HCT116 (cell line): ENCODE measurements around the gene ATP2B1.

ENCODE experiments used
- EZH2phosphoT487 ChIP-seq: fragments of 200-600 bp; IDR thresholded peaks from 2 replicates; pipeline ENCODE4 v1.6.1; 2018; ENCODE audit warnings: antibody characterized with exemption, borderline replicate concordance
- JUND ChIP-seq: IDR thresholded peaks from 2 replicates; pipeline ENCODE4 v1.6.1; 2012
- POLR2A ChIP-seq: IDR thresholded peaks from 2 replicates; pipeline ENCODE4 v1.7.0; 2011; ENCODE audit warnings: borderline replicate concordance; ENCODE audit not compliant: insufficient read depth, insufficient read length; ENCODE audit errors: extremely low read depth
- POLR2AphosphoS5 ChIP-seq: IDR thresholded peaks from 2 replicates; pipeline ENCODE4 v1.6.1; 2011; ENCODE audit warnings: mild to moderate bottlenecking, low read depth, low read length, moderate library complexity
- RAD21 ChIP-seq: IDR thresholded peaks from 2 replicates; pipeline ENCODE4 v1.6.1; 2012; ENCODE audit warnings: low read depth, mild to moderate bottlenecking
- TF ChIP-seq, protein P1 (sequence below): IDR thresholded peaks from 2 replicates; pipeline ENCODE4 v1.6.1; 2012; ENCODE audit warnings: low read depth
- TF ChIP-seq, protein P2 (sequence below), 3 experiments: fragments of 200-600 bp in 1 of 3; sonication (generic) in 1 of 3; IDR thresholded peaks in 2 of 3; conservative IDR thresholded peaks in 1 of 3; 2 replicates each; pipeline ENCODE4 v1.5.1; 2012 to 2017; ENCODE audit warnings: low read depth in 2 of 3, low read length in 2 of 3, antibody characterized with exemption in 1 of 3, borderline replicate concordance in 1 of 3, control low read depth in 1 of 3, mild to moderate bottlenecking in 1 of 3, mixed read lengths in 1 of 3, mixed run types in 1 of 3, moderate library complexity in 1 of 3; ENCODE audit not compliant: insufficient read depth in 1 of 3

DNA sequence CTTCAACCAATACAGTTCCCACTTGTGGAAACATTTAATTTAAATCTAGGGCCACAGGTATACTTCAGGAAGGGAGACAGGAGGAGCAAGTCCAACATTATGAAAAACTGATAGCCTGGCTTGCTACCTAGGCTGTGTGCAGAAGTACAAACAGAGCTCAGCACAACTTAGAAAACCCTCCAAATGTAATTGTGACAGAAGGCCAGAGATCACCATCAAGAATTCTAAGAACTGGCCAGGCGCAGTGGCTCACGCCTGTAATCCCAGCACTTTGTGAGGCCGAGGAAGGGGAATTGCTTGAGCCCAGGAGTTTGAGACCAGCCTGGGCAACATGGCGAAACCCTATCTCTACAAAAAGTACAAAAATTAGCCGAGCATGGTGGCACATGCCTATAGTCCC is 14.1 kb downstream of the ATP2B1 start:
- TF ChIP-seq, protein P1, sequence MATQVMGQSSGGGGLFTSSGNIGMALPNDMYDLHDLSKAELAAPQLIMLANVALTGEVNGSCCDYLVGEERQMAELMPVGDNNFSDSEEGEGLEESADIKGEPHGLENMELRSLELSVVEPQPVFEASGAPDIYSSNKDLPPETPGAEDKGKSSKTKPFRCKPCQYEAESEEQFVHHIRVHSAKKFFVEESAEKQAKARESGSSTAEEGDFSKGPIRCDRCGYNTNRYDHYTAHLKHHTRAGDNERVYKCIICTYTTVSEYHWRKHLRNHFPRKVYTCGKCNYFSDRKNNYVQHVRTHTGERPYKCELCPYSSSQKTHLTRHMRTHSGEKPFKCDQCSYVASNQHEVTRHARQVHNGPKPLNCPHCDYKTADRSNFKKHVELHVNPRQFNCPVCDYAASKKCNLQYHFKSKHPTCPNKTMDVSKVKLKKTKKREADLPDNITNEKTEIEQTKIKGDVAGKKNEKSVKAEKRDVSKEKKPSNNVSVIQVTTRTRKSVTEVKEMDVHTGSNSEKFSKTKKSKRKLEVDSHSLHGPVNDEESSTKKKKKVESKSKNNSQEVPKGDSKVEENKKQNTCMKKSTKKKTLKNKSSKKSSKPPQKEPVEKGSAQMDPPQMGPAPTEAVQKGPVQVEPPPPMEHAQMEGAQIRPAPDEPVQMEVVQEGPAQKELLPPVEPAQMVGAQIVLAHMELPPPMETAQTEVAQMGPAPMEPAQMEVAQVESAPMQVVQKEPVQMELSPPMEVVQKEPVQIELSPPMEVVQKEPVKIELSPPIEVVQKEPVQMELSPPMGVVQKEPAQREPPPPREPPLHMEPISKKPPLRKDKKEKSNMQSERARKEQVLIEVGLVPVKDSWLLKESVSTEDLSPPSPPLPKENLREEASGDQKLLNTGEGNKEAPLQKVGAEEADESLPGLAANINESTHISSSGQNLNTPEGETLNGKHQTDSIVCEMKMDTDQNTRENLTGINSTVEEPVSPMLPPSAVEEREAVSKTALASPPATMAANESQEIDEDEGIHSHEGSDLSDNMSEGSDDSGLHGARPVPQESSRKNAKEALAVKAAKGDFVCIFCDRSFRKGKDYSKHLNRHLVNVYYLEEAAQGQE = no peak
- TF ChIP-seq JUND (no peak), POLR2AphosphoS5 (no peak), RAD21 (no peak), EZH2phosphoT487 (no peak), POLR2A (no peak)
- TF ChIP-seq, protein P2, sequence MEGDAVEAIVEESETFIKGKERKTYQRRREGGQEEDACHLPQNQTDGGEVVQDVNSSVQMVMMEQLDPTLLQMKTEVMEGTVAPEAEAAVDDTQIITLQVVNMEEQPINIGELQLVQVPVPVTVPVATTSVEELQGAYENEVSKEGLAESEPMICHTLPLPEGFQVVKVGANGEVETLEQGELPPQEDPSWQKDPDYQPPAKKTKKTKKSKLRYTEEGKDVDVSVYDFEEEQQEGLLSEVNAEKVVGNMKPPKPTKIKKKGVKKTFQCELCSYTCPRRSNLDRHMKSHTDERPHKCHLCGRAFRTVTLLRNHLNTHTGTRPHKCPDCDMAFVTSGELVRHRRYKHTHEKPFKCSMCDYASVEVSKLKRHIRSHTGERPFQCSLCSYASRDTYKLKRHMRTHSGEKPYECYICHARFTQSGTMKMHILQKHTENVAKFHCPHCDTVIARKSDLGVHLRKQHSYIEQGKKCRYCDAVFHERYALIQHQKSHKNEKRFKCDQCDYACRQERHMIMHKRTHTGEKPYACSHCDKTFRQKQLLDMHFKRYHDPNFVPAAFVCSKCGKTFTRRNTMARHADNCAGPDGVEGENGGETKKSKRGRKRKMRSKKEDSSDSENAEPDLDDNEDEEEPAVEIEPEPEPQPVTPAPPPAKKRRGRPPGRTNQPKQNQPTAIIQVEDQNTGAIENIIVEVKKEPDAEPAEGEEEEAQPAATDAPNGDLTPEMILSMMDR (IDR thresholded peaks at IDR 0.05 in 2 of 3, conservative IDR thresholded peaks at IDR 0.05 in 1 of 3; ENCODE audit: borderline replicate concordance in 1 of 3, insufficient read depth in 1 of 3, low read depth in 2 of 3, low read length in 2 of 3) = no peak
